NCI-H82 treated with DMSO at 0.1 percent for 48 hours (cell line): ENCODE measurements around the gene HOXA3.

Experiments
- DNase-seq: peaks from one replicate; lab custom pipeline; 2025; ENCODE audit not compliant: unreplicated experiment; lab: John Stamatoyannopoulos, UW

Gene HOXA3

GRCh38 chr7:27106181-27106900 lies 46.0 kb downstream of the HOXA3 start:
- no peak for DNase-seq

GRCh38 chr7:27105301-27106031 lies 46.9 kb downstream of the HOXA3 start:
- no peak for DNase-seq

GRCh38 chr7:27104341-27105058 lies 47.9 kb downstream of the HOXA3 start:
- DNase-seq = no peak

- DNase-seq = no peak
Observed at GRCh38 chr7:27103489-27104226, 48.7 kb downstream of the HOXA3 start.

- peak; percentile 43 for DNase-seq
Observed at GRCh38 chr7:27102581-27103442, 49.6 kb downstream of the HOXA3 start, which contains the start of gene HOXA2. HOXA2 (minus strand) TSS chr7:27102683; CDS start chr7:27102500, 183 bp downstream.

GRCh38 chr7:27101957-27102580 lies 50.3 kb downstream of the HOXA3 start:
- no peak for DNase-seq

- no peak for DNase-seq
Observed at GRCh38 chr7:27101171-27101956, 51.0 kb downstream of the HOXA3 start.

GRCh38 chr7:27100694-27101170 lies 51.7 kb downstream of the HOXA3 start:
- no peak for DNase-seq

- no peak for DNase-seq
Observed at GRCh38 chr7:27099453-27100370, 52.7 kb downstream of the HOXA3 start.

- DNase-seq = no peak
Observed at GRCh38 chr7:27098578-27099451, 53.6 kb downstream of the HOXA3 start.

GRCh38 chr7:27097686-27098577 lies 54.5 kb downstream of the HOXA3 start:
- no peak for DNase-seq

- DNase-seq = no peak
Observed at GRCh38 chr7:27096768-27097514, 55.4 kb downstream of the HOXA3 start.

- DNase-seq = peak; percentile 89
Observed at GRCh38 chr7:27095897-27096767, 56.3 kb downstream of the HOXA3 start, which contains the start of gene HOXA1. HOXA1 (minus strand) TSS chr7:27096000; CDS start chr7:27095912, 88 bp downstream.
